IPS-NIHi7 (cell line): ENCODE measurements around the gene ANXA3.
"Not testable (repeated sequence)": the region's sequence is repeated elsewhere in the genome, so short reads cannot be mapped to it uniquely, and the experiment has no call there.

Source experiments
- DNase-seq: peaks from one replicate; pipeline ENCODE4 v3.0.0; 2012; ENCODE audit warnings: mixed read lengths; ENCODE audit errors: extremely low spot score

ANXA3 gene

DNA sequence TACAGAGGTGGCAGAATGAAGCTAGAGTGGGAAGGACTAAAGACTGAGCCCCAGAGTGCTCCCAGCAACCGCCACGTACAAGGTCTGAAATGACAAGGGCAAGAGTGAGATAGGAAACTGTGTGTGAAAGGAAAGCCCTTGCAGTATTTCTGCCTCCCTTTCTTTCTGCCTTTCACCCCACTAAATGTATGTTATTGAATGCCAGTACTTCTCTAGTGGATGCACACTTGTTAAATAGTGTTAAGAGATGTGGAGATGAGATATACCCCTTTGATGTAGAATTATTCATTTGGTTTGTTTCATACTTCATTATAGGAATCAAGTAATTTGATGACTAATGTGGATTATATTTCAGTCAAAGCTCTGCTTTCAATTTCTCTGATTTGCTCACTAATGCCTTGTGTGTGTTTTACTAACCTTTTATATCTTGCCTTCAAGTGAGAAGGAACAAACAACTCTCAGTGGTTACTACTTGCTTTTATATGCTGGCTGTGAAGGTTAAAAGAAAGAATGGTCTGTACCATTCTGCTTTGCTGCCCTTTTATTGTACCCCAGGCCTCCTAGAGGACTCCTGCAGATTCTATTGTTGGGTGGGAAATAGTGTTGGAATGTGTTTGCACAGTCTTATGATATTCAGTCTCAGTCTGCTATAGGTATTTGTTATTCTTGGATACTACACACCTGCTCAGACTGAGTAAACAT, 8.0 kb upstream of the ANXA3 start:
- DNase-seq, result no peak

DNA sequence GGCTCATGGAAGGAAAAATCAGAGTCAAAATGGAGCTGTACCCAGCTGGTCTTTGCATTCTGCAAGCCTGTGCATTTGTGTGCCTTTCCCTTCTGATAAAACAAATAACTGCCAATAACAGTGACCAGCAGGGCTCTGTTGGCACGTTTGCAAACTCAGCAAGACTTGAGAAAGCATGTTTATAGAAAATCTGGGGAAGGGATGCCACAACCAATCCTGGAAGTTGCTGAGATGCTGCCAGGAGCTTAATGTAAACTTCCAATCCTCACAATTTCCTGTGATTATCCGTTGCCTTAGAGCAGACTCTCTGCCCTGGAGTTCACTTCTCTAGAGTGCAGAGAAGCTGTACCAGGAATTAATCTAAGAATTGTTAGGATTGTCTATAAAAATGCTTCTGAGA, 6.9 kb upstream of the ANXA3 start:
- no peak for DNase-seq

- no peak for DNase-seq
Measured at GRCh38 chr4:78545275-78546246, 6.0 kb upstream of the ANXA3 start.

DNA sequence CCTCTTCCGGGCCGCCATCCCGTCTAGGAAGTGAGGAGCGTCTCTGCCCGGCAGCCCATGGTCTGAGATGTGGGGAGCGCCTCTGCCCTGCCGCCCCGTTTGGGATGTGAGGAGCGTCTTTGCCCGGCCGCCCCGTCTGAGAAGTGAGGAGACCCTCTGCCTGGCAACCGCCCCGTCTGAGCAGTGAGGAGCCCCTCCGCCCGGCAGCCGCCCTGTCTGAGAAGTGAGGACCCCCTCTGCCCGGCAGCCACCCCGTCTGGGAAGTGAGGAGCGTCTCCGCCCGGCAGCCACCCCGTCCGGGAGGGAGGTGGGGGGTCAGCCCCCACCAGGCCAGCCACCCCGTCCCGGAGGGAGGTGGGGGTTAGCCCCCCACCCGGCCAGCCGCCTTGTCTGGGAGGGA, 3.7 kb upstream of the ANXA3 start:
- DNase-seq, result not testable (repeated sequence)

DNA sequence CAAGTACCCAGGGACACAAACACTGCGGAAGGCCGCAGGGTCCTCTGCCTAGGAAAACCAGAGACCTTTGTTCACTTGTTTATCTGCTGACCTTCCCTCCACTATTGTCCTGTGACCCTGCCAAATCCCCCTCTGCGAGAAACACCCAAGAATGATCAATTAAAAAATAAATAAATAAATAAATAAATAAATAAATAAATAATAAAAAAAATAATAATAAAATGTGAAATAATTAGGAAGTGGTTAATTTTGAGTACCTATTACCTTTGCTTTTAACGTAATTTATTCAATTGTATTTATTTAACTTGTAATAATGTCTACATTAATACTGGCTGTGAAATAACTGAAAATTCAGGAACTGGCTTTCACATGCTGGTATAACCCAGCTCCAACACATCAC, 2.7 kb upstream of the ANXA3 start:
- DNase-seq, result not testable (repeated sequence)

GRCh38 chr4:78552389-78553042, 946 bp downstream of the ANXA3 start:
- peak; percentile 77 for DNase-seq

GRCh38 chr4:78553043-78553396, 1.4 kb downstream of the ANXA3 start:
- DNase-seq, result no peak

- no peak for DNase-seq
Measured at GRCh38 chr4:78553529-78554060, 2.0 kb downstream of the ANXA3 start.

DNA sequence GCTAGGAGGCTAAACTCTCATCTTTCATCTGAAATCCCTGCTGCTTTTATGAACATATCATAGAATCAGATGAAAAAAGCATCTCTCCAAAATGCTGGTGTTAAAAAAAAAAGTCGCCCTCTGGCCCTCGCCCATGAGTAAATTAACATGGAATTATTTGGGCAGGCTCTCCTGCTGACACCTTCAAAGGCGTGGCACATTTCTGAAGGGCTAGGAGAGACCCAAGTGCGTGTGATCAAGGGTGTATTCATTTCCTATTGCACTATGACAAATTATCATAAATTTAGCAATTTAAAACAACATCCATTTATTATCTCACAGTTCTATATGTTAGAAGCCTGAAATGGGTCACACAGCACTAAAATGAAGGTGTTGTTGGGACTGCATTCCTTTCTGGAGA, 5.1 kb downstream of the ANXA3 start:
- no peak for DNase-seq

- DNase-seq, result no peak
Measured at GRCh38 chr4:78557841-78558240, 6.3 kb downstream of the ANXA3 start.

- no peak for DNase-seq
Measured at GRCh38 chr4:78558410-78558809, 6.8 kb downstream of the ANXA3 start.

- DNase-seq, result no peak
Measured at GRCh38 chr4:78560296-78560963, 8.9 kb downstream of the ANXA3 start.

- DNase-seq, result no peak
Measured at GRCh38 chr4:78561677-78562076, 10.1 kb downstream of the ANXA3 start.

- DNase-seq, result no peak
Measured at GRCh38 chr4:78562687-78563086, 11.1 kb downstream of the ANXA3 start.

DNA sequence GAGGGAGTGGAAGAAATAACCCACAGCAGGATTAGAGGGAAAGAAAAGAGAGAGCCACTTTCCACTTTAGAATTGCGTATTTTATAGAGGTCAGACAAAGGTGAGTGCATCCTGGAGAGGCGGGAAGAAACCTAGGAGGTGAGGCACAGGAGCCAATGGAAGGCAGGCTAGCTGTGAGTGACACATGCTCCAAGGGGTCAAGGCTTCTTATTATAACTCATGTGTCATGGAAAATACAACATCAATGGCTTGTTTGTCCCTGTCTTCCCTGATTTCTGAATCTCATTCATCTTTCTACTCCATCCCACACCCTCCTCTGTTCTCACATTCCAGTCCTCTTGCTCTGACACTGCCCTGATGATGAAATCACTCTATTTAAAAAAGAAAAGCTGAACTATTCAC, 14.4 kb downstream of the ANXA3 start:
- DNase-seq, result peak; percentile 29

- no peak for DNase-seq
Measured at GRCh38 chr4:78566834-78567499, 15.4 kb downstream of the ANXA3 start.

GRCh38 chr4:78567500-78568060, 16.0 kb downstream of the ANXA3 start:
- no peak for DNase-seq

- no peak for DNase-seq
Measured at GRCh38 chr4:78568640-78569305, 17.2 kb downstream of the ANXA3 start.

GRCh38 chr4:78569306-78569821, 17.8 kb downstream of the ANXA3 start:
- DNase-seq, result no peak

DNA sequence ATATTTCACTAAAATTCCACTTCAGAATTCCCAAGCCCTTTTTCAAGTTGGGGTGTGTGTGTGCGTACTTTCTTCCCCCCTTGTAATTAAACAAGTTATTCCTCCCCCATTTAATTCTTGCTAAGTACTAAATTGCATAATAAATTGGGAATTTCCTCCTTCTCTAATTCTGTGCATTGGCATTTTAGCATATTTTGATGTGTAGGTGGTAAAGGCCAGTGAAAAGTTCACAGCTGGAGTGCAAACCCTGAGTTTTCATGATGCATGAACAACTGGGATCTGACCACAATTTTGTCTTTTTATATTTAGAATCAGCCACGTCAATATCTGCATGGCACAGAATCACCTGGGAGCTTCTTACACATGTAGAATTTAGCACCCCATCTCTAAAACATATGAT, 18.5 kb downstream of the ANXA3 start:
- no peak for DNase-seq
